ENCODE measurements around the gene SLC9A8. TPM values are rescaled to one million over a fixed set of nuclear protein-coding genes. Genes with fewer than 3 reads are reported as not detected.

Gene SLC9A8
- total RNA-seq, 1 experiment from 2014 or later = 21.4 TPM

GRCh38 chr20:49823152-49823847 is 10.7 kb downstream of the SLC9A8 start:
- peak overlapping the region; percentile 27; the same call in 1 of the 2 replicates for H3K27ac ChIP-seq
- no peak overlapping the region for H3K4me3 ChIP-seq
- no peak for TF ChIP-seq CTCF (conservative IDR thresholded peaks at IDR 0.05)
- no peak for TF ChIP-seq EZH2 (IDR thresholded peaks at IDR 0.05; ENCODE audit: low read depth)
- DNase-seq = no peak
- peaks cover 40% of the 10 kb centered on the region for H3K4me1 ChIP-seq (replicated peaks; ENCODE audit: insufficient read depth)
- POLR2A ChIA-PET (ENCODE audit: unreplicated experiment) = no interaction called here
- intact Hi-C loops (cut with micrococcal nuclease; ENCODE audit: unreplicated experiment) = no loop called here
- no peaks in the 10 kb centered on the region for H3K9me2 ChIP-seq (ENCODE audit: insufficient read depth)
- peaks cover 5% of the 10 kb centered on the region; the same call in 1 of the 2 replicates for H3K9me3 ChIP-seq (ENCODE audit: insufficient read depth, low read depth)
- no peaks in the 10 kb centered on the region for H4K20me1 ChIP-seq (ENCODE audit: insufficient read depth)
- H3K27me3 ChIP-seq (ENCODE audit: insufficient read depth, low read depth) = no peaks in the 10 kb centered on the region
- peaks cover 43% of the 10 kb centered on the region for H3K36me3 ChIP-seq (ENCODE audit: low read depth)
- no TSS peak for BruUV-seq (replicated peaks)
- CTCF ChIA-PET = no interaction called here
- H3K79me2 ChIP-seq (ENCODE audit: low read depth) = peaks cover 24% of the 10 kb centered on the region; the same call in 1 of the 2 replicates
- H3F3A ChIP-seq (ENCODE audit: insufficient read depth, low read depth) = peaks cover 38% of the 10 kb centered on the region; the same call in 1 of the 2 replicates
- H3K4me2 ChIP-seq = no peak overlapping the region
- H2AFZ ChIP-seq = no peak overlapping the region

- BruUV-seq (replicated peaks) = no TSS peak
Measured at GRCh38 chr20:49824206-49824605, 11.6 kb downstream of the SLC9A8 start.

GRCh38 chr20:49825521-49826033 is 12.9 kb downstream of the SLC9A8 start:
- H3F3A ChIP-seq (ENCODE audit: insufficient read depth, low read depth) = peaks cover 38% of the 10 kb centered on the region; the same call in 1 of the 2 replicates
- intact Hi-C loops (cut with micrococcal nuclease; ENCODE audit: unreplicated experiment) = no loop called here
- peak in 1 of 2 experiments; percentile 82 for DNase-seq
- H3K4me2 ChIP-seq = peak overlapping the region; percentile 29
- H4K20me1 ChIP-seq (ENCODE audit: insufficient read depth) = no peaks in the 10 kb centered on the region
- peaks cover 26% of the 10 kb centered on the region for H3K36me3 ChIP-seq (ENCODE audit: low read depth)
- no peak overlapping the region for H2AFZ ChIP-seq
- no peaks in the 10 kb centered on the region for H3K9me2 ChIP-seq (ENCODE audit: insufficient read depth)
- ChIA-PET POLR2A (ENCODE audit: unreplicated experiment) (no interaction called here), CTCF (interaction anchor here (0.6 kb wide), 1 partner anchor 193 kb away, joined by 3 read pairs; no protein-coding TSS in a partner anchor)
- no TSS peak for BruUV-seq (replicated peaks)
- TF ChIP-seq CTCF (conservative IDR thresholded peaks at IDR 0.05) (0 out of 2 replicates have a peak, but pooled peaks have one; percentile 31), EZH2 (IDR thresholded peaks at IDR 0.05; ENCODE audit: low read depth) (no peak)
- H3K27ac ChIP-seq = peak overlapping the region; percentile 54
- no peaks in the 10 kb centered on the region for H3K9me3 ChIP-seq (ENCODE audit: insufficient read depth, low read depth)
- no peaks in the 10 kb centered on the region for H3K27me3 ChIP-seq (ENCODE audit: insufficient read depth, low read depth)
- H3K79me2 ChIP-seq (ENCODE audit: low read depth) = 0 out of 2 replicates have a peak, but pooled peaks cover 10% of the 10 kb centered on the region
- no peak overlapping the region for H3K4me3 ChIP-seq
- H3K4me1 ChIP-seq (replicated peaks; ENCODE audit: insufficient read depth) = peaks cover 36% of the 10 kb centered on the region

More at GRCh38 chr20:49824206-49824605, 11.6 kb downstream of the SLC9A8 start:
- no peaks in the 10 kb centered on the region for H3K9me2 ChIP-seq (ENCODE audit: insufficient read depth)
- CTCF ChIA-PET = interaction anchor here (1.0 kb wide), 1 partner anchor 212 kb away, joined by 3 read pairs; no protein-coding TSS in a partner anchor
- no peaks in the 10 kb centered on the region for H4K20me1 ChIP-seq (ENCODE audit: insufficient read depth)
- no peak overlapping the region for H2AFZ ChIP-seq
- TF ChIP-seq EZH2 (IDR thresholded peaks at IDR 0.05; ENCODE audit: low read depth) (no peak), CTCF (conservative IDR thresholded peaks at IDR 0.05) (no peak)
- POLR2A ChIA-PET (ENCODE audit: unreplicated experiment) = interaction anchor here (0.5 kb wide), 1 partner anchor 220 kb away, joined by 5 read pairs; no protein-coding TSS in a partner anchor
- peak in 1 of 2 experiments; percentile 45 for DNase-seq
- no peak overlapping the region for H3K4me3 ChIP-seq
- H3K79me2 ChIP-seq (ENCODE audit: low read depth) = peaks cover 16% of the 10 kb centered on the region; the same call in 1 of the 2 replicates
- H3K27ac ChIP-seq = peak overlapping the region; percentile 27
- peaks cover 38% of the 10 kb centered on the region; the same call in 1 of the 2 replicates for H3F3A ChIP-seq (ENCODE audit: insufficient read depth, low read depth)
- H3K4me2 ChIP-seq = no peak overlapping the region
- H3K36me3 ChIP-seq (ENCODE audit: low read depth) = peaks cover 35% of the 10 kb centered on the region
- H3K9me3 ChIP-seq (ENCODE audit: insufficient read depth, low read depth) = peaks cover 3% of the 10 kb centered on the region; the same call in 1 of the 2 replicates
- H3K27me3 ChIP-seq (ENCODE audit: insufficient read depth, low read depth) = no peaks in the 10 kb centered on the region
- intact Hi-C loops (cut with micrococcal nuclease; ENCODE audit: unreplicated experiment) = no loop called here
- H3K4me1 ChIP-seq (replicated peaks; ENCODE audit: insufficient read depth) = peaks cover 36% of the 10 kb centered on the region
